ENCODE results near the gene PIKFYVE. TPM values are rescaled to one million over a fixed set of nuclear protein-coding genes. Genes with fewer than 3 reads are reported as not detected.
"Not testable (repeated sequence)": the region's sequence is repeated elsewhere in the genome, so short reads cannot be mapped to it uniquely, and the experiment has no call there.

The PIKFYVE gene
- total RNA-seq, 2 experiments from 2014 or later, result 13.5 to 13.6 TPM

- peak overlapping the region; percentile 87 for H3K4me3 Mint-ChIP-seq
- H3K27ac Mint-ChIP-seq, H3K36me3 Mint-ChIP-seq, H3K27me3 Mint-ChIP-seq, DNase-seq, H3K9me3 Mint-ChIP-seq: not testable (repeated sequence)
- H3K4me1 Mint-ChIP-seq, result peaks cover 29% of the 10 kb centered on the region
Observed at GRCh38 chr2:208267526-208267925, 1.5 kb downstream of the PIKFYVE start.

GRCh38 chr2:208268156-208268952, 2.3 kb downstream of the PIKFYVE start:
- H3K36me3 Mint-ChIP-seq, result peaks cover 8% of the 10 kb centered on the region
- H3K27me3 Mint-ChIP-seq, result no peaks in the 10 kb centered on the region
- peaks cover 27% of the 10 kb centered on the region for H3K4me1 Mint-ChIP-seq
- H3K9me3 Mint-ChIP-seq, result no peaks in the 10 kb centered on the region
- H3K4me3 Mint-ChIP-seq, result peak overlapping the region; percentile 87
- no peak for DNase-seq
- no peak overlapping the region for H3K27ac Mint-ChIP-seq

GRCh38 chr2:208269091-208269490, 3.0 kb downstream of the PIKFYVE start:
- Mint-ChIP-seq H3K36me3 (peaks cover 12% of the 10 kb centered on the region), H3K9me3 (no peaks in the 10 kb centered on the region), H3K4me3 (no peak overlapping the region), H3K27me3 (no peaks in the 10 kb centered on the region), H3K27ac (no peak overlapping the region), H3K4me1 (peaks cover 29% of the 10 kb centered on the region)
- no peak for DNase-seq

GRCh38 chr2:208274748-208275147, 8.7 kb downstream of the PIKFYVE start:
- no peak for DNase-seq
- H3K9me3 Mint-ChIP-seq, result peaks cover 4% of the 10 kb centered on the region
- H3K4me3 Mint-ChIP-seq, result no peak overlapping the region
- H3K36me3 Mint-ChIP-seq, result peaks cover 54% of the 10 kb centered on the region
- no peak overlapping the region for H3K27ac Mint-ChIP-seq
- H3K4me1 Mint-ChIP-seq, result peaks cover 10% of the 10 kb centered on the region
- no peaks in the 10 kb centered on the region for H3K27me3 Mint-ChIP-seq

GRCh38 chr2:208278549-208278948, 12.5 kb downstream of the PIKFYVE start:
- peaks cover 4% of the 10 kb centered on the region for H3K9me3 Mint-ChIP-seq
- no peak overlapping the region for H3K4me3 Mint-ChIP-seq
- no peak for DNase-seq
- H3K27me3 Mint-ChIP-seq, result no peaks in the 10 kb centered on the region
- no peak overlapping the region for H3K27ac Mint-ChIP-seq
- H3K4me1 Mint-ChIP-seq, result peaks cover 25% of the 10 kb centered on the region
- H3K36me3 Mint-ChIP-seq, result peaks cover 68% of the 10 kb centered on the region

- no peak for DNase-seq
- no peak overlapping the region for H3K27ac Mint-ChIP-seq
- peaks cover 65% of the 10 kb centered on the region for H3K36me3 Mint-ChIP-seq
- peaks cover 22% of the 10 kb centered on the region for H3K4me1 Mint-ChIP-seq
- H3K9me3 Mint-ChIP-seq, result peaks cover 4% of the 10 kb centered on the region
- H3K27me3 Mint-ChIP-seq, result no peaks in the 10 kb centered on the region
- no peak overlapping the region for H3K4me3 Mint-ChIP-seq
Observed at GRCh38 chr2:208279236-208279635, 13.2 kb downstream of the PIKFYVE start.

- H3K4me3 Mint-ChIP-seq, result no peak overlapping the region
- peaks cover 19% of the 10 kb centered on the region for H3K4me1 Mint-ChIP-seq
- no peaks in the 10 kb centered on the region for H3K27me3 Mint-ChIP-seq
- H3K9me3 Mint-ChIP-seq, result peaks cover 4% of the 10 kb centered on the region
- no peak overlapping the region for H3K27ac Mint-ChIP-seq
- H3K36me3 Mint-ChIP-seq, result peaks cover 58% of the 10 kb centered on the region
- DNase-seq, result no peak
Observed at GRCh38 chr2:208280234-208280633, 14.2 kb downstream of the PIKFYVE start.

- peaks cover 4% of the 10 kb centered on the region for H3K9me3 Mint-ChIP-seq
- peaks cover 23% of the 10 kb centered on the region for H3K4me1 Mint-ChIP-seq
- H3K27me3 Mint-ChIP-seq, result no peaks in the 10 kb centered on the region
- H3K36me3 Mint-ChIP-seq, result peaks cover 58% of the 10 kb centered on the region
- no peak overlapping the region for H3K27ac Mint-ChIP-seq
- DNase-seq, result no peak
- H3K4me3 Mint-ChIP-seq, result no peak overlapping the region
Observed at GRCh38 chr2:208280933-208281332, 14.9 kb downstream of the PIKFYVE start.

GRCh38 chr2:208285853-208286252, 19.8 kb downstream of the PIKFYVE start:
- peaks cover 14% of the 10 kb centered on the region for H3K4me1 Mint-ChIP-seq
- peaks cover 39% of the 10 kb centered on the region for H3K36me3 Mint-ChIP-seq
- no peaks in the 10 kb centered on the region for H3K27me3 Mint-ChIP-seq
- H3K9me3 Mint-ChIP-seq, result peaks cover 6% of the 10 kb centered on the region
- no peak overlapping the region for H3K4me3 Mint-ChIP-seq
- no peak for DNase-seq
- H3K27ac Mint-ChIP-seq, result peak overlapping the region; percentile 48

- Mint-ChIP-seq H3K4me3 (no peak overlapping the region), H3K36me3 (peaks cover 56% of the 10 kb centered on the region), H3K27me3 (no peaks in the 10 kb centered on the region), H3K9me3 (peaks cover 14% of the 10 kb centered on the region), H3K27ac (peak overlapping the region; percentile 5), H3K4me1 (peaks cover 42% of the 10 kb centered on the region)
- DNase-seq, result no peak
Observed at GRCh38 chr2:208294482-208295024, 28.5 kb downstream of the PIKFYVE start.

- H3K9me3 Mint-ChIP-seq, result peaks cover 8% of the 10 kb centered on the region
- peaks cover 51% of the 10 kb centered on the region for H3K36me3 Mint-ChIP-seq
- no peaks in the 10 kb centered on the region for H3K27me3 Mint-ChIP-seq
- H3K4me1 Mint-ChIP-seq, result peaks cover 42% of the 10 kb centered on the region
- DNase-seq, result no peak
- no peak overlapping the region for H3K27ac Mint-ChIP-seq
- H3K4me3 Mint-ChIP-seq, result no peak overlapping the region
Observed at GRCh38 chr2:208295834-208296233, 29.8 kb downstream of the PIKFYVE start.

GRCh38 chr2:208296610-208297009, 30.6 kb downstream of the PIKFYVE start:
- Mint-ChIP-seq H3K36me3 (peaks cover 45% of the 10 kb centered on the region), H3K4me3 (no peak overlapping the region), H3K4me1 (peaks cover 34% of the 10 kb centered on the region), H3K9me3 (peaks cover 4% of the 10 kb centered on the region), H3K27ac (no peak overlapping the region), H3K27me3 (no peaks in the 10 kb centered on the region)
- DNase-seq, result no peak

- Mint-ChIP-seq H3K27ac (no peak overlapping the region), H3K27me3 (no peaks in the 10 kb centered on the region), H3K4me3 (no peak overlapping the region), H3K36me3 (peaks cover 35% of the 10 kb centered on the region), H3K9me3 (peaks cover 4% of the 10 kb centered on the region), H3K4me1 (peaks cover 24% of the 10 kb centered on the region)
- no peak for DNase-seq
Observed at GRCh38 chr2:208297961-208298360, 31.9 kb downstream of the PIKFYVE start.

GRCh38 chr2:208300847-208301618, 35.0 kb downstream of the PIKFYVE start:
- Mint-ChIP-seq H3K4me1 (peaks cover 2% of the 10 kb centered on the region), H3K27ac (no peak overlapping the region), H3K36me3 (peaks cover 22% of the 10 kb centered on the region), H3K27me3 (no peaks in the 10 kb centered on the region), H3K4me3 (no peak overlapping the region), H3K9me3 (no peaks in the 10 kb centered on the region)
- DNase-seq, result no peak

GRCh38 chr2:208304157-208304556, 38.1 kb downstream of the PIKFYVE start:
- H3K27ac Mint-ChIP-seq, result no peak overlapping the region
- H3K36me3 Mint-ChIP-seq, result peaks cover 24% of the 10 kb centered on the region
- DNase-seq, result no peak
- no peaks in the 10 kb centered on the region for H3K27me3 Mint-ChIP-seq
- no peaks in the 10 kb centered on the region for H3K4me1 Mint-ChIP-seq
- no peak overlapping the region for H3K4me3 Mint-ChIP-seq
- H3K9me3 Mint-ChIP-seq, result no peaks in the 10 kb centered on the region

Data from activated naive CD8-positive, alpha-beta T cell treated with anti-CD3 and anti-CD28 coated beads for 36 hours (primary cell).